HCT116 (cell line): ENCODE data around the gene RSAD2. TPM values are rescaled to one million over a fixed set of nuclear protein-coding genes. Genes with fewer than 3 reads are reported as not detected.

Source experiments
- ATAC-seq: fragments of 200-7000 bp; cut with Tn5 transposase; 2 replicates; pipeline ENCODE4 v1.9.1; 2020; ENCODE audit warnings: mild to moderate bottlenecking, moderate library complexity
- BruUV-seq: library from RNA; stranded (reverse); fragments of 400-500 nt; replicated peaks from 2 replicates; lab custom pipeline; 2021; lab: Mats Ljungman, UMichigan
- CTCF ChIA-PET: fragments of 300-600 bp; sonication (Branson Sonifier 250); formaldehyde crosslinking; loops from one replicate; lab custom pipeline; 2021; ENCODE audit warnings: antibody characterized with exemption; lab: Charles Lee
- POLR2A ChIA-PET: fragments of 300-600, 350-600 bp; sonication (Branson Sonifier 250); formaldehyde crosslinking; loops from one replicate; lab custom pipeline; 2021; ENCODE audit warnings: antibody characterized with exemption; lab: Charles Lee
- RAD21 ChIA-PET, 2 experiments: fragments of 300-600 bp; sonication (Branson Sonifier 250); formaldehyde crosslinking; loops; one replicate each; lab custom pipeline; 2023; ENCODE audit warnings: low total read pairs in 2 of 2; ENCODE audit not compliant: uncharacterized antibody in 2 of 2, unreplicated experiment in 2 of 2, low non-redundant PET in 1 of 2; lab: Charles Lee
- DNase-seq: peaks from one replicate; pipeline ENCODE4 v3.0.0-alpha.2; 2010; ENCODE audit warnings: low read depth, low spot score
- H2AFZ ChIP-seq: fragments of 200-600 bp; shearing (Covaris generic), sonication (generic); 2 replicates; pipeline ENCODE4 v1.6.1; 2017; ENCODE audit warnings: low read depth, mixed run types, mixed read lengths, antibody characterized with exemption, low read length; ENCODE audit not compliant: poor library complexity, severe bottlenecking
- H3K27ac ChIP-seq: 2 replicates; pipeline ENCODE4 v1.5.1; 2012; ENCODE audit warnings: low read depth, low read length
- H3K27me3 ChIP-seq: fragments of 200-600 bp; sonication (generic); 2 replicates; pipeline ENCODE4 v1.6.1; 2016; ENCODE audit warnings: mixed run types, low read length, mixed read lengths; ENCODE audit not compliant: insufficient read depth
- H3K36me3 ChIP-seq, 2 experiments: fragments of 200-500 bp in 1 of 2; fragments of 200-600 bp in 1 of 2; sonication (Bioruptor generic) in 1 of 2; sonication (generic) in 1 of 2; 2 replicates each; pipeline versions ENCODE4 v1.5.1 to v1.6.1; 2014 to 2016; ENCODE audit warnings: low read length in 2 of 2, inconsistent platforms in 1 of 2, mixed read lengths in 1 of 2, mixed run types in 1 of 2; ENCODE audit not compliant: insufficient read depth in 2 of 2, control insufficient read depth in 1 of 2
- H3K4me1 ChIP-seq, 2 experiments: fragments of 200-600 bp in 1 of 2; sonication (generic) in 1 of 2; 2 replicates each; pipeline versions ENCODE4 v1.5.1 to v1.6.1; 2012 to 2017; ENCODE audit warnings: low read length in 2 of 2, inconsistent platforms in 1 of 2, mild to moderate bottlenecking in 1 of 2, mixed read lengths in 1 of 2, mixed run types in 1 of 2, moderate library complexity in 1 of 2; ENCODE audit not compliant: insufficient read depth in 2 of 2, control insufficient read depth in 1 of 2
- H3K4me2 ChIP-seq: fragments of 200-600 bp; sonication (generic); 2 replicates; pipeline ENCODE4 v1.6.1; 2017; ENCODE audit warnings: mixed run types, low read length, mixed read lengths
- H3K4me3 ChIP-seq, 2 experiments: fragments of 200-600 bp in 1 of 2; sonication (generic) in 1 of 2; replicated peaks in 1 of 2; 2 replicates each; pipeline ENCODE4 v1.5.1; 2011 to 2016; ENCODE audit warnings: low read length in 2 of 2, control low read depth in 1 of 2, low read depth in 1 of 2, mild to moderate bottlenecking in 1 of 2, mixed read lengths in 1 of 2, mixed run types in 1 of 2
- H3K79me2 ChIP-seq: fragments of 200-600 bp; sonication (generic); 2 replicates; pipeline ENCODE4 v1.6.1; 2017; ENCODE audit warnings: mild to moderate bottlenecking, mixed run types, low read length, moderate library complexity, mixed read lengths; ENCODE audit not compliant: insufficient read depth
- H3K9ac ChIP-seq: fragments of 200-600 bp; sonication (generic); 2 replicates; pipeline ENCODE4 v1.6.1; 2016; ENCODE audit warnings: low read length, mixed read lengths
- H3K9me2 ChIP-seq: fragments of 200-600 bp; sonication (generic), shearing (Covaris generic); 2 replicates; pipeline ENCODE4 v1.6.1; 2017; ENCODE audit warnings: mixed run types, mild to moderate bottlenecking, moderate library complexity; ENCODE audit not compliant: insufficient read depth
- H3K9me3 ChIP-seq, 2 experiments: fragments of 200-500 bp in 1 of 2; fragments of 200-600 bp in 1 of 2; sonication (Bioruptor generic) in 1 of 2; sonication (generic) in 1 of 2; 2 replicates each; pipeline ENCODE4 v1.6.1; 2014 to 2017; ENCODE audit warnings: low read length in 2 of 2, mixed read lengths in 2 of 2, inconsistent platforms in 1 of 2, low read depth in 1 of 2, mild to moderate bottlenecking in 1 of 2, mixed run types in 1 of 2, moderate library complexity in 1 of 2; ENCODE audit not compliant: control insufficient read depth in 1 of 2, insufficient read depth in 1 of 2
- H4K20me1 ChIP-seq: fragments of 200-600 bp; sonication (generic), shearing (Covaris generic); 2 replicates; pipeline ENCODE4 v1.6.1; 2017; ENCODE audit warnings: mixed run types, mild to moderate bottlenecking, moderate library complexity; ENCODE audit not compliant: insufficient read depth
- ATF3 ChIP-seq: IDR thresholded peaks from 2 replicates; pipeline ENCODE4 v1.6.1; 2012
- CTCF ChIP-seq, 3 experiments: fragments of 200-600 bp in 1 of 3; sonication (generic) in 1 of 3; IDR thresholded peaks in 2 of 3; conservative IDR thresholded peaks in 1 of 3; 2 replicates each; pipeline ENCODE4 v1.5.1; 2012 to 2017; ENCODE audit warnings: low read depth in 2 of 3, low read length in 2 of 3, antibody characterized with exemption in 1 of 3, borderline replicate concordance in 1 of 3, control low read depth in 1 of 3, mild to moderate bottlenecking in 1 of 3, mixed read lengths in 1 of 3, mixed run types in 1 of 3, moderate library complexity in 1 of 3; ENCODE audit not compliant: insufficient read depth in 1 of 3
- EZH2 ChIP-seq: fragments of 200-600 bp; sonication (generic); IDR thresholded peaks from 2 replicates; pipeline ENCODE4 v1.6.1; 2017; ENCODE audit warnings: antibody characterized with exemption, mixed run types
- FOSL1 ChIP-seq: IDR thresholded peaks from 2 replicates; pipeline ENCODE4 v1.6.1; 2012; ENCODE audit warnings: low read depth
- POLR2A ChIP-seq: IDR thresholded peaks from 2 replicates; pipeline ENCODE4 v1.7.0; 2011; ENCODE audit warnings: borderline replicate concordance; ENCODE audit not compliant: insufficient read depth, insufficient read length; ENCODE audit errors: extremely low read depth
- RAD21 ChIP-seq: IDR thresholded peaks from 2 replicates; pipeline ENCODE4 v1.6.1; 2012; ENCODE audit warnings: low read depth, mild to moderate bottlenecking
- SIN3A ChIP-seq: IDR thresholded peaks from 2 replicates; pipeline ENCODE4 v1.6.1; 2012; ENCODE audit warnings: low read depth
- SRF ChIP-seq: IDR thresholded peaks from 2 replicates; pipeline ENCODE4 v1.6.1; 2012; ENCODE audit warnings: low read depth
- YY1 ChIP-seq: IDR thresholded peaks from 2 replicates; pipeline ENCODE4 v1.6.1; 2011; ENCODE audit warnings: low read length, low read depth, moderate library complexity, mild to moderate bottlenecking; ENCODE audit not compliant: insufficient replicate concordance; ENCODE audit errors: extremely low read depth
- ZBTB33 ChIP-seq: IDR thresholded peaks from 2 replicates; pipeline ENCODE4 v1.6.1; 2011; ENCODE audit warnings: mild to moderate bottlenecking, low read length, moderate library complexity; ENCODE audit not compliant: insufficient replicate concordance; ENCODE audit errors: extremely low read depth
- ZFX ChIP-seq: fragments of 450-650 bp; IDR thresholded peaks from 2 replicates; pipeline ENCODE4 v1.6.1; 2017
- intact Hi-C: fragments of 100-400 bp; cut with micrococcal nuclease; formaldehyde crosslinking; loops from 2 replicates; pipeline ENCODE4 v1.10.0; 2022
- total RNA-seq: library from RNA; stranded (reverse); gene quantifications from one replicate; pipeline ENCODE4 v1.2.1, GENCODE V29; 2021; ENCODE audit not compliant: unreplicated experiment

Gene RSAD2
- total RNA-seq, 1 experiment from 2014 or later: not detected

- no peak for TF ChIP-seq CTCF (IDR thresholded peaks at IDR 0.05 in 2 of 3, conservative IDR thresholded peaks at IDR 0.05 in 1 of 3; ENCODE audit: borderline replicate concordance in 1 of 3, insufficient read depth in 1 of 3, low read depth in 2 of 3, low read length in 2 of 3)
- TF ChIP-seq FOSL1: no peak
- TF ChIP-seq SRF: no peak
- TF ChIP-seq SIN3A: no peak
These were observed 50.9 kb downstream of the RSAD2 start (continued) for GRCh38 chr2:6928452-6928851.

- H3K4me2 ChIP-seq: no peak overlapping the region
- ChIA-PET POLR2A (no interaction called here), RAD21 (no interaction called here), CTCF (interaction anchor here (2.1 kb wide), 1 partner anchor 13 kb away, joined by 10 read pairs; no protein-coding TSS in a partner anchor)
- H3K27ac ChIP-seq: no peak overlapping the region
- TF ChIP-seq POLR2A (no peak), RAD21 (no peak), ZBTB33 (no peak), SRF (no peak), EZH2 (no peak), ZFX (no peak), YY1 (no peak), ATF3 (no peak)
- H3K9ac ChIP-seq: no peak overlapping the region
- no peak for DNase-seq
- no peaks in the 10 kb centered on the region for H3K36me3 ChIP-seq
- no peak for ATAC-seq
- no peaks in the 10 kb centered on the region for H4K20me1 ChIP-seq
- intact Hi-C loops: no loop called here
- peaks cover 13% of the 10 kb centered on the region for H3K79me2 ChIP-seq
- no peaks in the 10 kb centered on the region for H3K4me1 ChIP-seq
- H2AFZ ChIP-seq: no peak overlapping the region
- H3K9me3 ChIP-seq: no peaks in the 10 kb centered on the region
- no TSS peak for BruUV-seq
- H3K27me3 ChIP-seq: no peaks in the 10 kb centered on the region
- no peak overlapping the region for H3K4me3 ChIP-seq
- H3K9me2 ChIP-seq: no peaks in the 10 kb centered on the region
These were observed 51.7 kb downstream of the RSAD2 start for GRCh38 chr2:6929196-6929819.
